ENCODE data around the gene ADAM15.

GRCh38 chr1:155062151-155062686 lies 11.1 kb downstream of the ADAM15 start:
- TF ChIP-seq POLR2A (IDR thresholded peaks at IDR 0.05): no peak
- TF ChIP-seq, protein P1, sequence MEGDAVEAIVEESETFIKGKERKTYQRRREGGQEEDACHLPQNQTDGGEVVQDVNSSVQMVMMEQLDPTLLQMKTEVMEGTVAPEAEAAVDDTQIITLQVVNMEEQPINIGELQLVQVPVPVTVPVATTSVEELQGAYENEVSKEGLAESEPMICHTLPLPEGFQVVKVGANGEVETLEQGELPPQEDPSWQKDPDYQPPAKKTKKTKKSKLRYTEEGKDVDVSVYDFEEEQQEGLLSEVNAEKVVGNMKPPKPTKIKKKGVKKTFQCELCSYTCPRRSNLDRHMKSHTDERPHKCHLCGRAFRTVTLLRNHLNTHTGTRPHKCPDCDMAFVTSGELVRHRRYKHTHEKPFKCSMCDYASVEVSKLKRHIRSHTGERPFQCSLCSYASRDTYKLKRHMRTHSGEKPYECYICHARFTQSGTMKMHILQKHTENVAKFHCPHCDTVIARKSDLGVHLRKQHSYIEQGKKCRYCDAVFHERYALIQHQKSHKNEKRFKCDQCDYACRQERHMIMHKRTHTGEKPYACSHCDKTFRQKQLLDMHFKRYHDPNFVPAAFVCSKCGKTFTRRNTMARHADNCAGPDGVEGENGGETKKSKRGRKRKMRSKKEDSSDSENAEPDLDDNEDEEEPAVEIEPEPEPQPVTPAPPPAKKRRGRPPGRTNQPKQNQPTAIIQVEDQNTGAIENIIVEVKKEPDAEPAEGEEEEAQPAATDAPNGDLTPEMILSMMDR (IDR thresholded peaks at IDR 0.05 in 4 of 5, conservative IDR thresholded peaks at IDR 0.05 in 1 of 5): no peak
